BE2C (cell line): ENCODE data around the gene CEP170B.

Source experiments
- DNase-seq: peaks from one replicate; pipeline ENCODE4 v3.0.0-alpha.2; 2020
- H3K27me3 ChIP-seq: fragments of 250-450 bp; sonication (Bioruptor Pico); 2 replicates; pipeline ENCODE4 v1.5.1; 2020; ENCODE audit warnings: mild to moderate bottlenecking
- H3K36me3 ChIP-seq: fragments of 250-450 bp; sonication (Bioruptor Pico); 2 replicates; pipeline ENCODE4 v1.5.1; 2020; ENCODE audit warnings: mild to moderate bottlenecking
- H3K4me1 ChIP-seq: fragments of 250-450 bp; sonication (Bioruptor Pico); 2 replicates; pipeline ENCODE4 v1.5.1; 2020
- H3K4me3 ChIP-seq: 2 replicates; pipeline ENCODE4 v1.5.1; 2011; ENCODE audit warnings: low read depth, low read length
- H3K9me3 ChIP-seq: fragments of 250-450 bp; sonication (Bioruptor Pico); 2 replicates; pipeline ENCODE4 v1.5.1; 2020
- CTCF ChIP-seq: IDR thresholded peaks from 2 replicates; pipeline ENCODE4 v1.5.1; 2012; ENCODE audit warnings: mild to moderate bottlenecking, low read depth, low read length

Gene CEP170B

GRCh38 chr14:104885031-104885972 lies 20.2 kb downstream of the CEP170B start:
- no peaks in the 10 kb centered on the region for H3K27me3 ChIP-seq
- TF ChIP-seq CTCF, result no peak
- H3K4me3 ChIP-seq, result no peak overlapping the region
- no peaks in the 10 kb centered on the region for H3K36me3 ChIP-seq
- DNase-seq, result peak; percentile 23
- H3K4me1 ChIP-seq, result peaks cover 22% of the 10 kb centered on the region
- no peaks in the 10 kb centered on the region for H3K9me3 ChIP-seq

GRCh38 chr14:104885973-104886689 lies 21.1 kb downstream of the CEP170B start:
- Histone ChIP-seq H3K4me3 (no peak overlapping the region), H3K36me3 (no peaks in the 10 kb centered on the region), H3K27me3 (no peaks in the 10 kb centered on the region), H3K9me3 (no peaks in the 10 kb centered on the region), H3K4me1 (peaks cover 17% of the 10 kb centered on the region)
- peak; percentile 14 for DNase-seq
- no peak for TF ChIP-seq CTCF

GRCh38 chr14:104886690-104887622 lies 21.9 kb downstream of the CEP170B start:
- TF ChIP-seq CTCF, result no peak
- H3K36me3 ChIP-seq, result no peaks in the 10 kb centered on the region
- no peaks in the 10 kb centered on the region for H3K27me3 ChIP-seq
- no peaks in the 10 kb centered on the region for H3K9me3 ChIP-seq
- peaks cover 9% of the 10 kb centered on the region for H3K4me1 ChIP-seq
- peak; percentile 11 for DNase-seq
- no peak overlapping the region for H3K4me3 ChIP-seq

- TF ChIP-seq CTCF, result no peak
- DNase-seq, result peak; percentile 8
- Histone ChIP-seq H3K4me3 (no peak overlapping the region), H3K36me3 (no peaks in the 10 kb centered on the region), H3K9me3 (no peaks in the 10 kb centered on the region), H3K4me1 (peaks cover under 1% of the 10 kb centered on the region; the same call in 1 of the 2 replicates), H3K27me3 (no peaks in the 10 kb centered on the region)
Measured at GRCh38 chr14:104887623-104888488, 22.8 kb downstream of the CEP170B start.
